Choroid plexus epithelial cell (primary cell): ENCODE data around the gene STPG4.
"Not testable (repeated sequence)": the region's sequence is repeated elsewhere in the genome, so short reads cannot be mapped to it uniquely, and the experiment has no call there.

Source experiments
- DNase-seq: peaks from one replicate; pipeline ENCODE4 v3.0.0-alpha.2; 2010; ENCODE audit warnings: low read depth
- H3K4me3 ChIP-seq: 2 replicates; pipeline ENCODE4 v1.5.1; 2011; ENCODE audit warnings: low read depth, mild to moderate bottlenecking, control low read depth, low read length, moderate library complexity
- CTCF ChIP-seq: conservative IDR thresholded peaks from 2 replicates; pipeline ENCODE4 v1.5.1; 2011; ENCODE audit warnings: low read depth, mild to moderate bottlenecking, control low read depth, inconsistent platforms, low read length, moderate library complexity

STPG4 gene

GRCh38 chr2:47186351-47186750 is 31.2 kb upstream of the STPG4 start:
- H3K4me3 ChIP-seq = no peak overlapping the region
- no peak for DNase-seq
- TF ChIP-seq CTCF = no peak

GRCh38 chr2:47185098-47185497 is 30.0 kb upstream of the STPG4 start:
- H3K4me3 ChIP-seq = not testable (repeated sequence)

GRCh38 chr2:47181176-47181575 is 26.1 kb upstream of the STPG4 start:
- DNase-seq = no peak
- no peak overlapping the region for H3K4me3 ChIP-seq
- no peak for TF ChIP-seq CTCF

More at GRCh38 chr2:47185098-47185497, 30.0 kb upstream of the STPG4 start:
- not testable (repeated sequence) for DNase-seq

- H3K4me3 ChIP-seq = no peak overlapping the region
- DNase-seq = no peak
- no peak for TF ChIP-seq CTCF
Measured at GRCh38 chr2:47180531-47180930, 25.4 kb upstream of the STPG4 start.

GRCh38 chr2:47179388-47179787 is 24.3 kb upstream of the STPG4 start:
- TF ChIP-seq CTCF = no peak
- no peak overlapping the region for H3K4me3 ChIP-seq
- no peak for DNase-seq

- DNase-seq = no peak
- no peak for TF ChIP-seq CTCF
- H3K4me3 ChIP-seq = no peak overlapping the region
Measured at GRCh38 chr2:47178341-47178740, 23.2 kb upstream of the STPG4 start.

GRCh38 chr2:47177043-47177565 is 22.0 kb upstream of the STPG4 start:
- peak overlapping the region; percentile 92 for H3K4me3 ChIP-seq
- TF ChIP-seq CTCF = no peak
- no peak for DNase-seq
